Endodermal cell (in vitro differentiated cells): ENCODE results near the gene RINL. TPM values are rescaled to one million over a fixed set of nuclear protein-coding genes. Genes with fewer than 3 reads are reported as not detected.
"Not testable (repeated sequence)": the region's sequence is repeated elsewhere in the genome, so short reads cannot be mapped to it uniquely, and the experiment has no call there.

ENCODE experiments used
- DNase-seq: peaks from one replicate; pipeline ENCODE4 v3.0.0-alpha.2; 2017
- H3K27ac ChIP-seq: 2 replicates; pipeline ENCODE4 v1.5.1; 2013; ENCODE audit warnings: mild to moderate bottlenecking, low read depth, low read length, moderate library complexity
- H3K27me3 ChIP-seq: 2 replicates; pipeline ENCODE4 v1.6.1; 2013; ENCODE audit warnings: mild to moderate bottlenecking, low read length, moderate library complexity; ENCODE audit not compliant: insufficient read depth, control insufficient read depth, poor library complexity, severe bottlenecking
- H3K36me3 ChIP-seq: 2 replicates; pipeline ENCODE4 v1.7.0; 2013; ENCODE audit warnings: mild to moderate bottlenecking, low read length, moderate library complexity; ENCODE audit not compliant: control insufficient read depth, insufficient read depth
- H3K4me1 ChIP-seq: one replicate; pipeline ENCODE4 v1.7.0; 2013; ENCODE audit warnings: low read length; ENCODE audit not compliant: control insufficient read depth, insufficient read depth
- H3K4me3 ChIP-seq: 2 replicates; pipeline ENCODE4 v1.5.1; 2013; ENCODE audit warnings: mild to moderate bottlenecking, low read length, moderate library complexity
- H3K9ac ChIP-seq: 2 replicates; pipeline ENCODE4 v1.6.1; 2013; ENCODE audit warnings: mild to moderate bottlenecking, low read length, moderate library complexity; ENCODE audit not compliant: poor library complexity, severe bottlenecking; ENCODE audit errors: extremely low read depth
- H3K9me3 ChIP-seq: 2 replicates; pipeline ENCODE4 v1.6.1; 2013; ENCODE audit warnings: mild to moderate bottlenecking, low read length, moderate library complexity; ENCODE audit not compliant: control insufficient read depth
- H3K27ac Mint-ChIP-seq: 2 replicates; pipeline ENCODE4 v1.8.0; 2020; ENCODE audit warnings: mixed read lengths
- H3K27me3 Mint-ChIP-seq: 2 replicates; pipeline ENCODE4 v1.8.0; 2021; ENCODE audit warnings: mild to moderate bottlenecking, mixed read lengths; ENCODE audit not compliant: insufficient read depth
- H3K36me3 Mint-ChIP-seq: 2 replicates; pipeline ENCODE4 v1.8.0; 2020; ENCODE audit warnings: low read depth, mixed read lengths
- H3K4me1 Mint-ChIP-seq: 2 replicates; pipeline ENCODE4 v1.8.0; 2020; ENCODE audit warnings: mixed read lengths
- H3K4me3 Mint-ChIP-seq: 2 replicates; pipeline ENCODE4 v1.8.0; 2020; ENCODE audit warnings: mild to moderate bottlenecking, moderate library complexity, mixed read lengths
- H3K9me3 Mint-ChIP-seq: 2 replicates; pipeline ENCODE4 v1.8.0; 2020; ENCODE audit warnings: mild to moderate bottlenecking, mixed read lengths
- CTCF ChIP-seq: fragments of 200-600 bp; sonication (generic); conservative IDR thresholded peaks from 2 replicates; pipeline ENCODE4 v1.5.0; 2021; ENCODE audit warnings: antibody characterized with exemption, mild to moderate bottlenecking
- WGBS, 2 experiments: methylation state at CpG; one replicate each; pipeline versions ENCODE4 v1.1.5 to v1.1.7; 2013; ENCODE audit warnings: missing lambda C conversion rate in 2 of 2, mixed read lengths in 1 of 2; ENCODE audit not compliant: insufficient coverage in 1 of 2, insufficient read length in 1 of 2; 5-methylcytosine and 5-hydroxymethylcytosine counted together
- total RNA-seq, 2 donors: library from RNA; stranded (reverse); fragmentation: NEBNext Ultra II Directional in 1 of 2; extraction: Animal tissue kit (Norgen Biotek cat#: 25700) in 1 of 2; gene quantifications; 2 replicates in 1 of 2; 3 replicates in 1 of 2; pipeline ENCODE4 v1.2.1, GENCODE V29; 2021

The RINL gene
- total RNA-seq, 2 donors from 2014 or later: 4.8 to 6.7 TPM

DNA sequence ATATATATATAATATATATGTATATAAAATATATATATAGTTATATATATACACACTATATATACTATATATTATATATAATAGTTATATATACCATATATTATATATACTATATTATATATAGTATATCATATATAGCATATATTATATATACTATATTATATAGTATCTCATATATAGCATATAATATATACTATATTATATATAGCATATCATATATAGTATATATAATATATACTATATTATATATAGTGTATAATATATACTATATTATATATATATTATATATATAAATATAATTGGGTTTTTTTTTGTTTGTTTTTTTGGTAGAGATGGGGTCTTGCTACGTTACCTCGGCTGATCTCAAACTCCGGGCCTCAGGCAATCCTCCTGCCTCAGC is 16.7 kb downstream of the RINL start:
- Mint-ChIP-seq H3K4me1 (peaks cover 2% of the 10 kb centered on the region), H3K9me3 (peaks cover 5% of the 10 kb centered on the region), H3K27ac (no peak overlapping the region), H3K4me3 (no peak overlapping the region), H3K36me3 (no peaks in the 10 kb centered on the region), H3K27me3 (no peaks in the 10 kb centered on the region)
- Histone ChIP-seq H3K36me3 (no peaks in the 10 kb centered on the region), H3K9ac (no peak overlapping the region), H3K27ac (no peak overlapping the region), H3K4me3 (no peak overlapping the region), H3K27me3 (no peaks in the 10 kb centered on the region), H3K9me3 (no peaks in the 10 kb centered on the region), H3K4me1 (no peaks in the 10 kb centered on the region)
- no peak for DNase-seq
- TF ChIP-seq CTCF: no peak
- 96 to 100% methylated on average over 2 to 3 of the region's 3 CpGs for WGBS, 2 experiments

DNA sequence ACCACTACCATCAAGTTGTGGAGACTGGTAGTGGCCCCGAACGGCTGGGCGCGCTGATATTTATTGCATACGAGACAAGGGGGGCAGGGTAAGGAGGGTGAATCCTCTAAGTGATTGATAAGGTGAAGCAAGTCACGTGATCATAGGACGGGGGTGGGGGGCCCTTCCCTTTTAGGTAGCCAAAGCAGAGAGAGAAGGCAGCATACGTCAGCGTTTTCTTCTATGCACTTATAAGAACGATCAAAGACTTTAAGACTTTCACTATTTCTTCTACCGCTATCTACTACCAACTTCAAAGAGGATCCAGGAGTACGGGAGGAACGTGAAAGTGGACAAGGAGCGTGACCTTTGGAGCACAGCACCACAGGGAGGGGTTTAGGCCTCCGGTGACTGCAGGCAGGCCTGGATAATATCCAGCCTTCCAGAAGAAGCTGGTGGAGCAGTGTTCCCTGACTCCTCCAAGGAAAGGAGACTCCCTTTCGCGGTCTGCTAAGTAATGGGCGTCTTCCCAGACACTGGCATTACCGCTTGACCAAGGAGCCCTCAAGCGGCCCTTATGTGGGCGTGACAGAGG is 18.4 kb downstream of the RINL start:
- not testable (repeated sequence) for H3K4me3 Mint-ChIP-seq, H3K9ac ChIP-seq, H3K9me3 ChIP-seq, H3K27me3 ChIP-seq, H3K27ac ChIP-seq, H3K4me3 ChIP-seq, H3K4me1 ChIP-seq, H3K36me3 ChIP-seq, H3K36me3 Mint-ChIP-seq, H3K4me1 Mint-ChIP-seq, H3K27ac Mint-ChIP-seq, DNase-seq, H3K27me3 Mint-ChIP-seq
- H3K9me3 Mint-ChIP-seq: peaks cover 14% of the 10 kb centered on the region
- WGBS, 2 experiments: 91% methylated on average over 19 to 21 of the region's 21 CpGs

DNA sequence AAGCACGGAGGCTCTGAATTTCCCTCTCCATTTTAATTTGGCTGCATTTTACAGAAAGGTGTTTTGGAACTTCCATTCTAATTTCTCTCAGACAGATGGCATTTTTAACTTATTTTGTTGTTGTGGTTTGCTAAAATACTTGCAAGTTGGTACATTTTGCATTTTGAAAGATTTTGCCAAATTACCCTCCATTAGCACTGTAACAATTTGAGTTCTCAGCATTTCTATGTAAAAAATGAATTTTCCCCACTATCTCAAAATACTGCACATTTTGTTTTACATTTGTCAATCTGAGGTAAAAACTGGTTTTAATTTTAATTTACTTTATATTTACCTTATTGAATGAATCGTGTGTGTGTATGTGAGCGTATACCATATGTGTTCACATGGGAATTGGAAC is 21.3 kb downstream of the RINL start:
- Mint-ChIP-seq H3K4me1 (peaks cover 4% of the 10 kb centered on the region), H3K9me3 (peaks cover 18% of the 10 kb centered on the region), H3K4me3 (no peak overlapping the region), H3K36me3 (no peaks in the 10 kb centered on the region), H3K27ac (no peak overlapping the region), H3K27me3 (no peaks in the 10 kb centered on the region)
- no peaks in the 10 kb centered on the region for H3K4me1 ChIP-seq
- no peak for TF ChIP-seq CTCF
- H3K36me3 ChIP-seq: no peaks in the 10 kb centered on the region
- no peak overlapping the region for H3K27ac ChIP-seq
- H3K9ac ChIP-seq: no peak overlapping the region
- no peaks in the 10 kb centered on the region for H3K9me3 ChIP-seq
- WGBS, 2 experiments: 93 to 100% methylated on average over 1 to 3 of the region's 3 CpGs
- DNase-seq: no peak
- H3K4me3 ChIP-seq: no peak overlapping the region
- no peaks in the 10 kb centered on the region for H3K27me3 ChIP-seq

- DNase-seq, H3K36me3 ChIP-seq, H3K27ac Mint-ChIP-seq, H3K9ac ChIP-seq, H3K9me3 ChIP-seq, H3K27ac ChIP-seq, H3K4me1 Mint-ChIP-seq, H3K36me3 Mint-ChIP-seq, H3K4me3 Mint-ChIP-seq, H3K27me3 ChIP-seq, H3K4me1 ChIP-seq, H3K27me3 Mint-ChIP-seq, H3K4me3 ChIP-seq: not testable (repeated sequence)
- WGBS, 2 experiments: 97% methylated on average over 16 of the region's 37 CpGs; no CpG with 5 or more reads in 1 of the 2 experiments
- peaks cover 18% of the 10 kb centered on the region for H3K9me3 Mint-ChIP-seq
These were observed 22.3 kb downstream of the RINL start for GRCh38 chr19:38855751-38856150.

DNA sequence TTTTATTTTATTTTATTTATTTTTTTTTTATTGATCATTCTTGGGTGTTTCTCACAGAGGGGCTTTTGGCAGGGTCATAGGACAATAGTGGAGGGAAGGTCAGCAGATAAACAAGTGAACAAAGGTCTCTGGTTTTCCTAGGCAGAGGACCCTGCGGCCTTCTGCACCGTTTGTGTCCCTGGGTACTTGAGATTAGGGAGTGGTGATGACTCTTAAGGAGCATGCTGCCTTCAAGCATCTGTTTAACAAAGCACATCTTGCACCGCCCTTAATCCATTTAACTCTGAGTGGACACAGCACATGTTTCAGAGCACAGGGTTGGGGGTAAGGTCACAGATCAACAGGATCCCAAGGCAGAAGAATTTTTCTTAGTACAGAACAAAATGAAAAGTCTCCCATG is 23.1 kb downstream of the RINL start:
- not testable (repeated sequence) for H3K4me3 ChIP-seq, H3K36me3 Mint-ChIP-seq, H3K36me3 ChIP-seq, H3K27ac ChIP-seq, DNase-seq, H3K9ac ChIP-seq, H3K4me1 ChIP-seq, H3K27me3 Mint-ChIP-seq, H3K27me3 ChIP-seq, H3K4me3 Mint-ChIP-seq, H3K27ac Mint-ChIP-seq, H3K9me3 ChIP-seq, H3K4me1 Mint-ChIP-seq
- peaks cover 18% of the 10 kb centered on the region for H3K9me3 Mint-ChIP-seq
- no CpG with 5 or more reads among the region's 3 CpGs for WGBS, 2 experiments
